RWPE1 (cell line): Measurements from ENCODE around the gene MARCO.

Experiments used
- CTCF ChIA-PET: fragments of 350-600 bp; sonication (Branson Sonifier 250); formaldehyde crosslinking; extraction: SDS; loops from one replicate; lab custom pipeline; 2021; lab: Yijun Ruan, JAX
- POLR2A ChIA-PET: fragments of 400-600 bp; formaldehyde crosslinking; extraction: SDS; loops from one replicate; lab custom pipeline; 2020; ENCODE audit warnings: antibody characterized with exemption; ENCODE audit not compliant: low non-redundant PET; lab: Yijun Ruan, JAX
- DNase-seq: peaks from one replicate; pipeline ENCODE4 v3.0.0; 2012; ENCODE audit warnings: low spot score
- H3K27ac ChIP-seq: fragments of 450-650 bp; 2 replicates; pipeline ENCODE4 v1.5.1; 2017
- TF ChIP-seq, protein P1 (sequence below): fragments of 450-650 bp; conservative IDR thresholded peaks from 2 replicates; pipeline ENCODE4 v1.5.1; 2017; ENCODE audit warnings: low read depth, mild to moderate bottlenecking

Gene MARCO

GRCh38 chr2:118983915-118984314 lies 41.9 kb downstream of the MARCO start:
- POLR2A ChIA-PET, result no interaction called here
- no peak overlapping the region for H3K27ac ChIP-seq
- TF ChIP-seq, protein P1, sequence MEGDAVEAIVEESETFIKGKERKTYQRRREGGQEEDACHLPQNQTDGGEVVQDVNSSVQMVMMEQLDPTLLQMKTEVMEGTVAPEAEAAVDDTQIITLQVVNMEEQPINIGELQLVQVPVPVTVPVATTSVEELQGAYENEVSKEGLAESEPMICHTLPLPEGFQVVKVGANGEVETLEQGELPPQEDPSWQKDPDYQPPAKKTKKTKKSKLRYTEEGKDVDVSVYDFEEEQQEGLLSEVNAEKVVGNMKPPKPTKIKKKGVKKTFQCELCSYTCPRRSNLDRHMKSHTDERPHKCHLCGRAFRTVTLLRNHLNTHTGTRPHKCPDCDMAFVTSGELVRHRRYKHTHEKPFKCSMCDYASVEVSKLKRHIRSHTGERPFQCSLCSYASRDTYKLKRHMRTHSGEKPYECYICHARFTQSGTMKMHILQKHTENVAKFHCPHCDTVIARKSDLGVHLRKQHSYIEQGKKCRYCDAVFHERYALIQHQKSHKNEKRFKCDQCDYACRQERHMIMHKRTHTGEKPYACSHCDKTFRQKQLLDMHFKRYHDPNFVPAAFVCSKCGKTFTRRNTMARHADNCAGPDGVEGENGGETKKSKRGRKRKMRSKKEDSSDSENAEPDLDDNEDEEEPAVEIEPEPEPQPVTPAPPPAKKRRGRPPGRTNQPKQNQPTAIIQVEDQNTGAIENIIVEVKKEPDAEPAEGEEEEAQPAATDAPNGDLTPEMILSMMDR, result no peak
- DNase-seq, result no peak
- CTCF ChIA-PET, result interaction anchor here (0.6 kb wide), 1 partner anchor 101 kb away, joined by 3 read pairs; no protein-coding TSS in a partner anchor

DNA sequence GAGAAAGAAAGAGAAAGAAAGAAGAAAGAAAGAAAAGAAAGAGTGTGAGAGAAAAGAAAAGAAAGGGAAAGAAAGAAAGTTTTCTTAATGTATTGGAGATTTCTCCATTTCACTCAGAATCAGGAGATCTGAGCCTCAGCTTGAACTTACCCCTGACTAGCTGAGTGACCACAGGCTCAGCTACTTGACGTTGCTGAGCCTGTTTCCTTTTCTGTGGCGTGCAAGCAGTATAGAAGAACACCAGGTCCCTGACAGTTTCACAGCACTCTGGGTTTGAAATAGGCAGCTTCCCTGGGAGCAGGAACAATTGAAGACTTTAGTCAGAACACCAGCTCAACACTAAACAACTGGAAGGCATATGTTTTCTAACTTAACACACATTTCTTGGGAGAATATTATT lies 44.7 kb downstream of the MARCO start:
- H3K27ac ChIP-seq, result no peak overlapping the region
- ChIA-PET CTCF (interaction anchor here (0.7 to 0.8 kb wide), 2 partner anchors 18 to 105 kb away, joined by 3 read pairs; no protein-coding TSS in a partner anchor), POLR2A (no interaction called here)
- DNase-seq, result no peak
- TF ChIP-seq, protein P1, result no peak

DNA sequence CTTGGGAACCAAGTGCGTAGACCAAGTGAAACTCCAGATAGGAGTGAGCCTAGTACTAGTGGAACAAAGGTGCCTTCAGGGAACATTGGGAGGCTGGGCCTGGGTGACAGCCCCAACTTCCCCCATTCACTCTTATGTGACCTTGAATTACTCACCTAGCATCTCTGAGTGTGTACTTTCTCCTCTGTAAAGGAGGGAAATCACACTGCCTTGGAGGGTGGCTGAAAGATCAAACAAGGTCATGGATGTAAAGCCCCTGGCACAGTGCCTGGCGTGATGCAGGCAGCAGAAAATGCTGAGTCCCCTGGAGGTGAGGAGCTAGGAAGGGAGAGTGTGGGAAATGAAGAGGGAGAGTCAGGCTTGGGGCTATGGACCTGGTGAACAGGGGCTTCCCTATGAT lies 45.9 kb downstream of the MARCO start:
- ChIA-PET POLR2A (no interaction called here), CTCF (no interaction called here)
- no peak for DNase-seq
- no peak overlapping the region for H3K27ac ChIP-seq
- TF ChIP-seq, protein P1, result no peak

DNA sequence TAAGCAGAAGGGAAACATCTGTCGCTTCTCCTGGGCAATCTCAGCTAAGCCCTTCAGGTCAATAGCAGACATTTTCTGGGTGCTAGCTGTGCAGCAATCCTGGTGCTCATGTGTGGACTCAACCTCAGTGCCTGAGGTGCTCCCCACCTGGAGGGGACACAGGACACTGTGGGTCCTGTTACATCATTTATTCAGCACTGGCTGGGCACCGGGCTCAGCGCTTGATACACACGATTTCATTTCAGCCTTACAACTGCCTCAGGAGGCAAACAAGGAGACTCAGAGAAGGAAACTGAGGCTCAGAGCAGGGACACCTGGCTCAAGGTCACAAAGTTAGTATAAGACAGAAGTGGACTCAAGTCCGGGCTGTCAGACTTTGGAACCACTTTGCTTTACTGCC lies 46.7 kb downstream of the MARCO start:
- ChIA-PET POLR2A (no interaction called here), CTCF (interaction anchor here (1.2 kb wide), 1 partner anchor 303 kb away, joined by 4 read pairs; no protein-coding TSS in a partner anchor)
- H3K27ac ChIP-seq, result no peak overlapping the region
- TF ChIP-seq, protein P1, result no peak
- DNase-seq, result no peak

GRCh38 chr2:118989481-118989880 lies 47.5 kb downstream of the MARCO start:
- TF ChIP-seq, protein P1, result no peak
- no peak overlapping the region for H3K27ac ChIP-seq
- no peak for DNase-seq
- POLR2A ChIA-PET, result no interaction called here
- CTCF ChIA-PET, result interaction anchor here (1.2 kb wide), 1 partner anchor 302 kb away, joined by 4 read pairs; no protein-coding TSS in a partner anchor

GRCh38 chr2:118990757-118991545 lies 49.0 kb downstream of the MARCO start:
- ChIA-PET CTCF (interaction anchor here (1.5 kb wide), 1 partner anchor 300 kb away, joined by 3 read pairs; no protein-coding TSS in a partner anchor), POLR2A (no interaction called here)
- TF ChIP-seq, protein P1, result no peak
- DNase-seq, result no peak
- no peak overlapping the region for H3K27ac ChIP-seq
